HG03108 (cell line): ENCODE results near the gene TBCD.
"Not testable (repeated sequence)": the region's sequence is repeated elsewhere in the genome, so short reads cannot be mapped to it uniquely, and the experiment has no call there.

Experiments used
- ATAC-seq: cut with Tn5 transposase; IDR thresholded peaks from one replicate; pipeline ENCODE4 v1.9.1; 2021; ENCODE audit warnings: moderate library complexity; ENCODE audit not compliant: unreplicated experiment

TBCD gene

DNA sequence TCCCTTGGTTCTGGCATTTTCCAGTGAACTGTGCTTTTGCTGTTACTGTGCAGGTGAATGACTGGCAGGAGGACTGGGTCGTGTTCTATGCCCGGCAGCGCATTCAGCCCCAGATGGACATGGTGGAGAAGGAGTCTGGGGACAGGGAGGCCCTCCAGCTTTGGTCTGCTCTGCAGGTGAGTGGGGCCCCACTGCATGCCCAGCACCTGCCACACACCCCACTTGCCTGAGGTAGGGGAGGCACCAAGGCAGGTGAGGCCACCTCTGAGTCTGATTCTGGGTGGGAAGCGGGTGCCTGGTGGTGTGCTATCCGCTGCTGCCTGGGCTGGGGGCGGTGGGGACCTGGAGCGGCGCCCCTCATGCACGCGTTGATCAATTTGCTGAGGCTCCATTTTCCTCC is 25.4 kb upstream of the TBCD start:
- ATAC-seq: no peak

DNA sequence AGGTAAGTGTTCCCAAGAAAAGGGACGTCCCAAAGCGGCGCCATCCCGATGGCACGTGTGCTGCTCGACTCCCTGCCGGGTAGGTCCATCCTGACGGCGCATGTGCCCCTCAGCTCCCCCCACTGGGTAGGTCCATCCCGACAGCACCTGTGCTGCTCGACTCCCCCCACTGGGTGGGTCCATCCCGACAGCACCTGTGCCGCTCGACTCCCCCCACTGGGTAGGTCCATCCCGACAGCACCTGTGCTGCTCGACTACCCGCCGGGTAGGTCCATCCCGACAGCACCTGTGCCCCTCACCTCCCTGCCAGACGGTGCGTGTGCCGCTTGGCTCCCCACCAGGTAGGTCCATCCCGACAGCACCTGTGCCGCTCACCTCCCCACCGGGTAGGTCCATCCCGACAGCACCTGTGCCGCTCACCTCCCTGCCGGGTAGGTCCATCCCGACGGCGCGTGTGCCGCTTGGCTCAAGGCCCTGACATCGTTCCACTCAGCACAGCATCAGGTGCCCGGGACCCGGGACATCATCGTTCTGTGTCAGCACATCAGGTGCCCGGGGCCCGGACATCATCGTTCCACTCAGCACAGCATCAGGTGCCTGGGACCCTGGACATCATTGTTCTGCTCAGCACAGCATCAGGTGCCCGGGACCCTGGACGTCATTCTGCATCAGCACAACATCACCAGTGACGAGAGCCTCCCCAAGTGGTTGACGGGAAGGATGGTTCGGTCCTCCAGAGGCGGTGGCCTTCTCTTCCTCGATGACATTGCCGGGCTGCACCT is 22.2 kb upstream of the TBCD start:
- no peak for ATAC-seq

DNA sequence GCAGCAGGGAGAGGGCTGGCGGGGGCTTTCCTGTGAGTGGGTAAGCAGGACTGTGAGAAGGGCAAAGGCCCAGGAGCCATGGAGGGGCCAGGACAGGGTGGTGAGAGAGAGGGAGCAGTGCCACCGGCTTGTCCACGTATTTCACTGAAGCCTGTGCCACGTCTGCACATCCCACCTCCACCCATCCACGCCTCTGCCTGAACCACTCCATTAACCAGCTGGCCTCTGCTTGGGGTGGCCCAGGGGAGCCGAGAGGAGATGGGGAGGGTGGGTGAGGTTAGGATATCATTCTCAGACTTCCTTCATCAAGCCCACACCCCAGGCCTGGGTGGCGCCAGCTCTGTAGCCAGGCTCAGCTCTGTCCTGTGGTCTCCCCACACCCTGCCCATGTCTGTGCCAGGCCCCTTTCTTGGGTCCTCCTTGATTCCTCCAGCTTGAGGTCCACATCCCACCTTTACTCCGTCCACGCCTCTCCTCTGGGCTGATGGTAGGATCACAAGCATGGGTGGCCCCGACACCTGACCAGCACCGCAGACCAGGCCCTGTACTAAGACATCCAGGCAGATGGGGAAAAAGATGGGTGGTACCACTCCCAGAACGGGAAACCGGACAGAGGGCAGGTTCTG is 19.6 kb upstream of the TBCD start:
- no peak for ATAC-seq

DNA sequence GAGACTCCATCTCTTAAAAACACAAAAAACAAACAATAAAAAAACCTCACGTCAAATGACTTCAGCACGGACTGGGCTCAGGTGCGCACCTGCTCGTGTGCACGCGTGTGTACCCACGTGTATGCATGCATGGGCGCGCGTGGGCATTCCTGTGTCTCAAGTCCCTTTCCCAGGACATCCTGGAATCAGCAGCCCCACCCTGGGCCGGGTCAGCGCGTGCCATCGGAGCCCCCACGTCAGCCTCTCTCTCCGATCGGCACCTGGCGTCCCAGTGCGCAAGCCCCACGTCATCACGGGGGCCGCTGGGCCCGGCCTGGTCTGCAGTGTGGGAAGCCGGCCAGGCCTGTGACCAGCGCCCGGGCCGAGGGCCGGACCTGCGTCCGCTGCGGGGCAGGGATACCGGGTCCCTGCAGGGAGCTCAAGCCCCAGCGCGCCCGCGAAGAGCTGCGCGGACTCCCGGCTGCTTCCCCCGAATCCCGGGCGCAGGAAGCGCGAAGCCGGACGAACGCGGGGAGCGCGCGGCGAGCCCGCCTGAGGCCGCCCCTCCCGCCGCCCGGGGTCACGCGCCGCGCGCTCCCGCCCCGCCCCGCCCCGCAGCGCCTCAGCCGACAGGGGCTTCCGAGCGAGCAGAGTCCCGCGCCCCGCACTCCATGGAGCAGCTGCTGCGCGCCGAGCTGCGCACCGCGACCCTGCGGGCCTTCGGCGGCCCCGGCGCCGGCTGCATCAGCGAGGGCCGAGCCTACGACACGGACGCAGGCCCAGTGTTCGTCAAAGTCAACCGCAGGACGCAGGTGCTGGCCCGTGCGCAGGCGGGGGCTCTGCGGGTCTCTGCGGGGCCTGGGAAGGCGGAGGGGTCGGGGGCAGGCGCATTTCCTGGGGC is 16.6 kb upstream of the TBCD start, which contains the start of gene FN3K:
TSS of gene FN3K (plus strand) at position 629 of the 880 bp plus-strand sequence. CDS start at position 651, 22 bp downstream.
- ATAC-seq: no peak

DNA sequence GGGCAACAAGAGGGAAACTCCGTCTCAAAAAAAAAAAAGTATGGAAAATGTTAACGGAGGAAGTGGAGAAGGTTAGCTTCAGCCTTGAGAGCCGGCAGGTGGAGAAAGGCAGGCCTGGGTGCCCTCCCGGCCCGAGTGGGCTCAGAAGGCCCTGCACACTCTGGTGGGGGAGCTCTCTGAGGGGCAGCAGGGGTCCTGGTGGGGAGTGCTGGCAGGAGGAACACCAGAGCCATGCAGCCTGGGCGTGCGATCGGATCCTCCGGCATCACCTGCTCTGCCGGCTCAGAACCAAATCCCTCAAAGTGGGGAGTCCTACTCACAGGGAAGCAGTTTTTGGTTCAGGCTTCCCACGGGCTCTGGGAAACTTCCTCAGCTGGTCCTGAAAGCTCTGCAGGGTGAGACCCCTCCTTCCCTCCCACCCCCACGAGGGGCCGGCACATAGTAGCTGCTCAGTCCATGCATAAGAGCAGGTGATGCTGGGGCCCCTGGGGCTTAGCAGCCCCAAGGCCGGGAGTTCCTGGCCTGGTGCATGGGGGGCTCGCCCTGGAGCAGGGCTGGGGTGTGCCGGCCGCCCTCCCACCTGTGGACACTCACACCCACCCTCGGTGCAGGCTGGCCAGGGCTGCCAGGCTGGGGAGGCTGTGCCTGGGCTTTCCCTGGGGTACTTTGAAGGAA is 15.2 kb upstream of the TBCD start:
- no peak for ATAC-seq

DNA sequence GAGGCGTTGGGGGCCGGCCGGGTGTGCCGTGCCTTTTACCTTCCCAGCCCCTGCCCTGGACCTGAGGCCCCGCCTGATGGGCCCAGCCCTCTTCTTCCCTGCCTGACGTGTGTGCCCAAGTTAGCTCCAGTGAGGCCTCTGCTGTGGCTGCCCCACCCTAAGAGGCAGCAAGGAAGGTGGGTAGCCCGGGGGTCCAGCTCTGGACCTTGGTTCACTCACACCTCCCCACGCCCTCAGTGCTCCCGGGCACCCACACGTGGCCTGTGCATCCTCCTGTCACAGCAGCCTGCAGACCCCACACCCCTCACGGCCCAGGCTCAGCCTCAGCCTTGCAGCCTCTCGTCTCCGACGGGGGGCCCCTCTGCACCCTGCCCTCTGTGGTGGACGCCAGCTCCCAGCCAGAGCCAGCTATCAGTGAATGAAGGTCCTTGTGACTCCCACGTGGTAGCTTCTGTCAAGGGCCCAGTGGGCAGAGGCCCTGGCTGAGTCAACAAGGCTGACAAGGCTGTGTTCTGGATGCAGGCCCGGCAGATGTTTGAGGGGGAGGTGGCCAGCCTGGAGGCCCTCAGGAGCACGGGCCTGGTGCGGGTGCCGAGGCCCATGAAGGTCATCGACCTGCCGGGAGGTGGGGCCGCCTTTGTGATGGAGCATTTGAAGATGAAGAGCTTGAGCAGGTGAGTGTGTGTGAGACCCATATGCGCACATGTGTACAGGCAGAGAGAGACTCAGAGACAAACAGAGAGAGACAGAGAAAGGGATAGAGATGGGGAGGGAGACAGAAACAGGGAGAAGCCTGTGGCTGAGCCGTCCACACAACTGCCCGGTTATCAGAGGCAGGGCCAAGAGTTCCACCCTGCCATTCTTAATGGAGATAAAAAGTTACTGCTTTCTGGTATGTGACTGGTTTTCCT is 13.6 kb upstream of the TBCD start:
- ATAC-seq: no peak

DNA sequence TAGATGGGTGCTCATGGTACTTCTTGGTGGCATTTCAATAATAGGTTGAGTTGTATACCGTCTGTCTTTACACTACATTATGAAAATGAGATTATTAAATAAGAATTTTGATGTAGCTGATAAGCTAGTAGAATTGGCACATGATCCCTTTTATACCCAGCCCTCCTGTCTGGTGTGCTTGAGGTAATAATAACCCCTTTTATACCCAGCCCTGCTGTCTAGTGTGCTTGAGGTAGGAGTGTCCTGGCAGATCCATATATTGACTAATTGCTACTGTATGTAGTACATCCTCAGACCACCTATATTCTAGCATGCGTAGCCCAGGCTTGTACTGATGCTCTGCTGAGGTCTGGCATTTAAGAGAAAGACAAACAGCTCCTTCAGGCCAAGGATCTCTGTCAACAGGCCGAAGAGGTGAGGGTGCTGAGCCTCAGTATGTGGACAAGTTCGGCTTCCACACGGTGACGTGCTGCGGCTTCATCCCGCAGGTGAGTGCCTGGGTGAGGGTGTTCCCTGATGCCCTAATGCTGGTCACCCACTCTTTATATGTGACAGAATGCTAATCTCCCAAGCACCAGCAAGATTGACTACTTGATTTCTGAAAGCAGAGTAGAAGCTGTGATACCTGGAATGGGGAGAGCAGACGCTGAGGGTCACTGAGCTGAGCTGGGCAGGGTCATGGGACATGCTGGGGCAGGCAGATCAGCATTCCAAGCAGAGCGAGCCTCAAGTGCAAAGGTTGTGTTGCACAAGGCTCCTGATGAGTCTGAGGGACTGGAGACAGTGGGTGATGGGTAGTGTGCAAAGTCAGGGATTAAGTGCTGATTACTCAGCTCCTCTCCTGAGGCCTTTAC is 10.7 kb upstream of the TBCD start:
- ATAC-seq: no peak

DNA sequence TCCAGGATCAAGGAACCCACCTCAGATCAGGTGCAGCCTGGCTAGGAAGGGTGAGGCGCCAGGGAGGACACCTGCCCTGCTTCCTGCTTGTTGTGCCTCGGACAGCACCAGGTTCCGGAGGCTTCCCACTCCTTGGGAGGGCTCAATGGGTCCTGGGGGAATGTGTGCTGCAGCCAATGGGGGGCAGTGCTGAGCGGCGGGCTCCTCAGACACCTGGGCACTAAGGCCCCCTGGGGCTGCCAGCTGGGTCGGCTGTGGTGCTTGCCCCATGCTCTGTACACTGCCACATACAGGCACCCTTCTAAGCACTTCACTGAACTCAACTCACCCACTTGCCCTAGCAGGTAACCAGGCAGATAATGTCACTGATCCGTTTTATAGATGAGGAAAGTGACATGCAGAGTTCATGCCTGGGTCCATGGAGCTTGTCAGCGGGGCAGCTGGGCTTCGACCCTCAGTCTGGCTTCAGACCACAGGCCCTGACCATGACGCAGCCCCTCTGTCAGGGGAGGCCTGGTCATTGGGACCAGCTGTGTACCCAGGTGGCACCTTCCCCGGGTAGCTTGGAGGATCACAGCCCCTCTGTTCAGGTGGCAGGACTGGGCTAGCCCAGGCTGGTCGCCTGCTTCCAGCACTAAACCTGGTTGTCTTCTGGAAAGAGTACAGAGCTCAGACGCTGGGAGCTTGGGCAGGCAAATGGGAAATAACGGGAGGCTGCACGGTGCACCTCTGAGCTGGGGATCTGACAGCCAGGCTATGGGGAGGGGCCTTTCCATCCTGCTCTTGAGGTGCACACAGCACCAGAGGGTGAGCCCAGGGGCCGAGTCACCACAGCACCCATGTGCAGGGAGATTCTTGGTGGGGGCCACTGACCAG is 8.3 kb upstream of the TBCD start:
- ATAC-seq: no peak

DNA sequence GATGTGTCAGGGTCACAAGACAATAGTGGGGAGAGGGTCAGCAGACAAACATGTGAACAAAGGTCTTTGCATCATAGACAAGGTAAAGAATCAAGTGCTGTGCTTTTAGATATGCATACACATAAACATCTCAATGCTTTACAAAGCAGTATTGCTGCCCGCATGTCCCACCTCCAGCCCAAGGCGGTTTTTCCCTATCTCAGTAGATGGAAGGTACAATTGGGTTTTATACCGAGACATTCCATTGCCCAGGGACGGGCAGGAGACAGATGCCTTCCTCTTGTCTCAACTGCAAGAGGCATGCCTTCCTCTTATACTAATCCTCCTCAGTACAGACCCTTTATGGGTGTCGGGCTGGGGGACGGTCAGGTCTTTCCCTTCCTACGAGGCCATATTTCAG is 7.1 kb upstream of the TBCD start:
- not testable (repeated sequence) for ATAC-seq

DNA sequence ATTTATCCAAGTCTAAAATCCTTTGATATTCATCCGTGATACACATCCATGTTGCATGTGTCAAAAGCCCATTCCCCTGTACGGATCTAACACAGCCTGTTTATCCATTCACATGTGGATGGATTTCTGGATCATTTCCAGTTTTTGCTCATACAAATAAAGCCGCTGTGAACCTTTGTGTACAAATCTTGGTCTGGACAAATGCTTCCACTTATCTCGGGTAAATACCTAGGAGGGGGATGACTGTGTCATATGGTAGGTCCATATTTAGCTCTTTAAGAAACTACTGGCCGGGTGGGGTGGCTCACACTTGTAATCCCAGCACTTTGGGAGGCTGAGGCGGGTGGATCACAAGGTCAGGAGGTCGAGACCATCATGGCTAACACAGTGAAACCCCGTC is 6.3 kb upstream of the TBCD start:
- ATAC-seq: no peak

DNA sequence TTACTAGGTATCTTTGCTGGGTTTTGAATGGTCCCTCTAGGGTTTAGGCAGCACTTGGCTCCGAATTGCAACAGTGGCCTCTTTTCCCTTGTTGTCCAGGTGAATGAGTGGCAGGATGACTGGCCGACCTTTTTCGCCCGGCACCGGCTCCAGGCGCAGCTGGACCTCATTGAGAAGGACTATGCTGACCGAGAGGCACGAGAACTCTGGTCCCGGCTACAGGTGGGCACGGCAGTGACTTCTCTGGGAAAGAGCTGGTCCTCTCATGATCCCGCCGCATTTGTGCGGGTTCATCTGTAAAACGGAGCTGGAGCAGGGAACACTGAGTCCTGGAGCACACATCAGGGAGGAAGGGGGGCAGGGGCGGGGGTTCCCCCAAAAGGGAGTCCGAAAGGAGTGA is 3.1 kb upstream of the TBCD start:
- no peak for ATAC-seq

DNA sequence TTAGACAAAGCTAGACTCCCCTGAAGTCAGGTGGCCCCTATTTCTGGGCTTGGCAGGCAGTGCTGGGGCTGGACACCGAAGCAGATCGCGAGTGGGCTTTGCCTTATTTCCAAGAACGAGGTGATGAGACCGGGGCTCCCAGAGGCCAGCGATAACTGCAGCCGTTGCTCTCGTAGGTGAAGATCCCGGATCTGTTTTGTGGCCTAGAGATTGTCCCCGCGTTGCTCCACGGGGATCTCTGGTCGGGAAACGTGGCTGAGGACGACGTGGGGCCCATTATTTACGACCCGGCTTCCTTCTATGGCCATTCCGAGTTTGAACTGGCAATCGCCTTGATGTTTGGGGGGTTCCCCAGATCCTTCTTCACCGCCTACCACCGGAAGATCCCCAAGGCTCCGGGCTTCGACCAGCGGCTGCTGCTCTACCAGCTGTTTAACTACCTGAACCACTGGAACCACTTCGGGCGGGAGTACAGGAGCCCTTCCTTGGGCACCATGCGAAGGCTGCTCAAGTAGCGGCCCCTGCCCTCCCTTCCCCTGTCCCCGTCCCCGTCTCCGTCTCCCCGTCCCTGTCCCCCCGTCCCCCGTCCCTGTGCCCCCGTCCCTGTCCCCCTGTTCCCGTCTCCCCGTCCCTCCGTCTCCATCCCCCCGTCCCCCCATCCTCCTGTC is 1.5 kb upstream of the TBCD start:
- no peak for ATAC-seq

DNA sequence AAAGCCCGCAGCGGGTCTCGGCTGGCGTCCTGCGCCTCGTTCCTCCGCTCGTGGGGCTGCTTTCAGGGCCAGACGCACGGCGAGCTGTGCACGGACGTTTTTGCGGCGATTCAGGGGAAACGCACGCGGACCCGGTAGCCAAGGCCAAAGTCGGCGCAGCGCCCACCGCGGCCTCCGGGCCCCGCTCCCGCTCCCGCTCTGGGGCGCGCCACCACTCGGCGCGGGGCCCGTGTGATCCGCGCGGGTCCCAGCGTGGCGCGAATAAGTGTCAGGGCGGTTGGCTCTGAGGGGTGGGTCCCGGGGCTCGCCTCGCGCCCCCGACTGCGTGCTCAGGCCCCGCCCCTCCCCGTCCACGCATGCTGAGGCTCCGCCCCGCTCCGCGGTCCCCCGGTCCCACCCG is 694 bp upstream of the TBCD start:
- no peak for ATAC-seq

DNA sequence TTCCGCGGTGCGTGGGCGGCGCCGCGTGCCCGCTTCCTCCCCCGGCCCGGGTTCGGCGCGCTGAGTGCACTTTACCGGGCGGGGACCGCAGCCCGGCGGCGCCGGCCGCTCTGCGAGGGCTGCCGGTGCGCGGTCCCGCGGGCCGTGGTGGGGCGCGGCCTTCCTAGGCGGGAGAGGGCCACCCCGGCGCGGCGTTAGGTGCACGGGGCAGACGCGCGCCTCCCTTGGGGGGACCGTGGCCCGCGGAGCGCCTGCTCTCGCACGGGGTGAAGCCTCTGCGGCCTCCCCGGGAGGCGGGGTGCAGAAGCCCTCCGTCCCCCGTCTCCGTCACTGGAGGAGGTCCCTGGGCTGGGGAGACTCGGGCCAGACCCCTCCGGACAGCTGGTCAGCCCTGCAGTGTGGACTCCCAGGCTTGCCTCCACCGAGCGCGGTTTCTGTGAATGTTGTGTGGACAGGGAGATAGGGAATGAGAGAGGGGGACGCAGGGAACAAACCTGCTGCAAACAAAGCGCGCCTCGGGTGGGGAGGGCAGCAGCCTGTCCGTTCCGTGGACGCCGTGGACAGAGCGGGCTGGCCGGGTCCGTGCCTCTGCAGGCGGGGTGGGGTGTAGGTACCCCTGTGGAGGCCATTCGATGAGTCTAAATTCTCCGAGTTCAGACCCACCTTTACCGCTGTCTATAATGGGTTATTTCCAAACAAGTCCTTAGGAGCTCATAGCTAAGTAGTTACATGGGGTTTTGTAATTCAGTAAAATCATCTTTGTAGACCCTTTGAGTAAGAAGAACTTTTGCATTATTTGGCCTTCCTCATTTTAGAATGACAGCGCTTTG is 721 bp downstream of the TBCD start:
- ATAC-seq: peak; percentile 14

DNA sequence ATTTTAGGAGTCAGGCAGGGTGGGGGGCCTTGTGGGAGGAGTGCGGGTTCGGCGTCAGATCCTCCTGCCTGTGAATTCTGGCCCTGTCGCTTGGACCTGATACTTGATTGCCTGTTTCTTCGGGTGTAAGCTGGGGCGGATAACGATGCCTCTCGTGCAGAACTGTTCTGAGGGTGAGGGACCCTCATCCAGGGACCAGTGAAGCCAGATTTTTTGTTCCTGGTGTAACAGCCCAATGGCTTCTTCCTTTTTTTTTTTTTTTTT is 1.3 kb downstream of the TBCD start:
- ATAC-seq: no peak

DNA sequence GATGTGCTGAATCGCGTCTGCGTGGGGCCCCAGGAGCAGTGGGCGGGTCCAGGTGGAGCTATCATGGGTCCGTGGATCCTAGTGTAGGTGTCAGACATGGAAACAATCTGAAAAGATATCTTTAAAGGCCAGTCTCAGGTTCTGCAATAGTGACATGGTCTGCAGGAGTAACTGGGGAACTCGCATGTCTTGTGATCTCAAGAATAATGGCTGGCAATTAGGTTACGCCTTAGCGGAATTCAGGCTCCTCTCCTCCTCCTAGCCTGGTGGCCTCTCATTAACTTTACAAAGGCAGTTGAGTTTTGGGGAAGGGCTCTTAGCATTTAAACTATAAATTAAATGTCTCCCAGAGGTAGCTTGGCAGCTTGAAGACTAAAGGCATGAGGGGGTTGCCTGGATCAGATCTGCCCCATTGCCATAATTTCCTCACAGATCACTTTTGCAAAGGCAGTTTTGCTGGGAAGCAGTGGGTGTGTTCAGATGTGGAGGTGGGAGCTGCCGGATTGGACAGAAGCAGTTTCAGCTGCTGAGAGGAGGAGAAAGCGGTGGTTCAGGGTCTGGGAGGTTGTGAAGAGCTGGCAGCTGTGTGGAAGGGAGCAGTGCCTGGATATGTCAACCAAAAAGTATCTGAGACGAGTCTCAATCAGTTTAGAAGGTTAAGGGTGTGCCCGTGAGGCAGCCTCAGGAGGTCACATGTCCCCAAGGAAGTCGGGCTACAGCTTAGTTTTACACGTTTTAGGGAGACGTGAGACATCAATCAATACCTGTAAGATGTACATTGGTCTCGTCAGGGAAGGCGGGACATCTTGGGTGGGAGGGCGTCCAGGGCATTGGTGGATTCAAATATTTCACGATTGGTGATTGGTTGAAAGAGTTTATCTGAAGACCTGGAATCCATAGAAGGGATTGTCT is 2.7 kb downstream of the TBCD start:
- no peak for ATAC-seq
